Stimulated activated CD8-positive, alpha-beta memory T cell treated with anti-CD3 and anti-CD28 coated beads, Interleukin-4, amount 100 ng/mL, for 4 hours (primary cell): ENCODE results near the gene ACAA2.

Experiments used
- DNase-seq, 2 donors: peaks; one replicate each; pipeline ENCODE4 v3.0.0-alpha.2; 2020; ENCODE audit warnings: low read depth in 2 of 2, low spot score in 1 of 2

The ACAA2 gene

DNA sequence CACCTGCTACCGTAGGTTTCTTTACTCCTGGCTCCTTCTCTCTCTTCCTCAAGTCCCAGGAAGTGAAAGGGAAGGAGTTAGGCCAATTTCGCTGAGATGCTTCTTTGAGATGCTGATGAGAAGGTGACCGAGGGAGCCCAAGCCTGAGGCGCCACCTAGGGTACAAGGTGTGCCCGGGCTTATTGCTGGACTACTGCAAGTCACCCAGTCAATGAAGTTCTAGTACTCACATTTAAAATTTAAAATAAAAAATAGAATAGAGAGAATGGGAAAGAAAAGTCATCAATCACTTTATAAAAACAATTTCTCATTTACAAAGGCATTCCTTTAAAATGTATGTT, 45.3 kb downstream of the ACAA2 start:
- no peak for DNase-seq

DNA sequence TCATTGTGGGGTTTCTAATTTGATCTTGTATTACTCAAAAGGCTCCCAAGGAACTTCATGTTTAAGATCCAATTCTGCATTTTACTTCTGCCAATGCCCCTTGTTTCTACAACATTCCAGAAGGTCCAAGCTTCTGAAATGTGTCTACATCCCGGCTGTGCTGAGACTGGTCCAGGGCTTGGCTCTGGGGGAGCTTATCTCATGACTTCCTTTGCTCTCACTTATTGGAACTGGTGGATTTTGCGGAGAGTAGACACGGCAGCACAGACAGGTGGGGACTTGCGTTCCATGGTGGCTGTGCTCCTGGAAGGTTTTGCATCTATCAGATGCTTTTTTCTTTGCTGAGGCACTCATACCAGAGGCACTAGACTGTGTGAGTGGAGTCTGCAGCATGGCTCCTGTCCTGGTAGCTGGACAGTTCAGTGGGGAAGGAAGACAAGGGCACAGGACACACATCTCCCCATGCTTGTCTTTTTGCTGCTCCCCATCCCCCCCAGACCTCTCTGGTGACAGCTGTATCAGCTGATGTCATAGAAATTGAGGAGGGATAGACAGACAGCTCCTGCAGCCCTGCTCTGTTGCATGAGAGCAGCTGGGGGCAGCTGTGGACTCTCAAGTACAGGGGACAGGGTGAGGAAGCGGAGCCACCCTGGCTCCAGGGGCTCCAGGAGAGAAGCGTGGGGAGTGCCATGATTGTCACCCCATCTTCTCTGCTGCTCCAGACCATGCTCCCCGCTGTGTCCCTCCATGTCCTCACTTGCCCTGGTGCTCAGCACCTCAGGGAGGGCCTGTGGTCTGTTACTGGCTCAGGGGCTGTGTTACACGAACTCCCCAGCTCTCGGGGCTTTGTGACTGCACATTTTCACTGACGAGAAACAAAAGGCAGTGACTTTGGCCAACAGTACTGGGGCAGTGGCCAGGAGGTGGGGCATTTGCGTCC, 46.0 kb downstream of the ACAA2 start:
- DNase-seq: no peak

DNA sequence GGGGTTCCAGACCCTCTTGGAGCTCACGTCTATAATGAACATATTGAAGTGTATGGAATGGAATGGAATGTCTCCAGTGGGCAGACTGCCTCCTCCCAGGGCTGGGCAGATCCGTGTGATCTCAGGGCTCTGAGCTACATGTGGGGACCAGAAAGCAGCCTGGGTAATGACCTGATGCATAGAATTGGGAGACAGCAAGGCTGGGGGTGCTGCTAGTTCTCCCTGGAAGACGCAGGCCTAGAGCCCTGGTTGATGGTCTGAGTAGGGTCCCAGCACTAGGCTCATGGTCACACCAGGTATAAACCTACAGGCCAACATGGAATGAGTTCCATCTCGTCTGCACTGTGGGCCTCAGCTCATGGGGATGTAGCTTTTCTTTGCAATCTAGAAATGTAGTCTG, 46.7 kb downstream of the ACAA2 start:
- no peak for DNase-seq

DNA sequence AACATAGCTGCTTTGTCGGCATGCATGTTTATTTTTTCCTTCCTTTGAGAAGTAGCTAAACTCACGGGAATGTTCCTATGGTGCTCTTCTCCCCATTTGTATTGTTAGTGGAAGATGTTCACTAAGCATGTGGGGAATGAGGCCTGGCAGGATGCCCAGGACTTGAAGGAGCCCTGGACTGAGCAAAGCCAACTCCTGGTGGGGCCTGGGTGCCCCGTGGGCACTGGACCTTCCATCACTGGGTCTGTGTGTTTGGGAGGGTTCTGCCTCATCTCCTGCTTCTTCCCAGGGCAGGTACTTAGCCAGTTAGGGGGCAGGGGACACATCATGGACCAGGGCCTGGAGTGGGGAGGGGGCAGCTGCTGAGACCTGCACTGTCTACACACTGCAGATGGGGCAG, 49.3 kb downstream of the ACAA2 start:
- DNase-seq: no peak

DNA sequence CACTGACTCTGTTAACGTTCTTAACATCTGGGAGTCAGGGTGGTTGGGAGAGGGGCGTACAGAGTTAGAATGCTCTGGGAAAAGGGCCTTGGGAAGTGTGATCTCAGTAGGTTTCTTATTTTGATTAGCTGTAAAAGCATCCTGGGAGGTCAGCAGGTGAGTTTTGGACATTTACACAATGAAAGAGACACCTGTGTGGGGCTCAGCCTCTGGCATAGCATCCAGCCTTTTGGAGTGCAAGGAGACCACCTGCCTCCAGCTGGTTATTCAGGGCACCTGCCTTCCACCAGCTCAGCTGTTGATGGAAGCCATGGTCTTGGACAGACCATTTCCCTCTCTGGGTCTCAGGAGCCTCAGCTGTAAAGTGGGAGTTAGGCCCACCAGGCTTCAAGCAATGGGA, 49.7 kb downstream of the ACAA2 start:
- DNase-seq: no peak

DNA sequence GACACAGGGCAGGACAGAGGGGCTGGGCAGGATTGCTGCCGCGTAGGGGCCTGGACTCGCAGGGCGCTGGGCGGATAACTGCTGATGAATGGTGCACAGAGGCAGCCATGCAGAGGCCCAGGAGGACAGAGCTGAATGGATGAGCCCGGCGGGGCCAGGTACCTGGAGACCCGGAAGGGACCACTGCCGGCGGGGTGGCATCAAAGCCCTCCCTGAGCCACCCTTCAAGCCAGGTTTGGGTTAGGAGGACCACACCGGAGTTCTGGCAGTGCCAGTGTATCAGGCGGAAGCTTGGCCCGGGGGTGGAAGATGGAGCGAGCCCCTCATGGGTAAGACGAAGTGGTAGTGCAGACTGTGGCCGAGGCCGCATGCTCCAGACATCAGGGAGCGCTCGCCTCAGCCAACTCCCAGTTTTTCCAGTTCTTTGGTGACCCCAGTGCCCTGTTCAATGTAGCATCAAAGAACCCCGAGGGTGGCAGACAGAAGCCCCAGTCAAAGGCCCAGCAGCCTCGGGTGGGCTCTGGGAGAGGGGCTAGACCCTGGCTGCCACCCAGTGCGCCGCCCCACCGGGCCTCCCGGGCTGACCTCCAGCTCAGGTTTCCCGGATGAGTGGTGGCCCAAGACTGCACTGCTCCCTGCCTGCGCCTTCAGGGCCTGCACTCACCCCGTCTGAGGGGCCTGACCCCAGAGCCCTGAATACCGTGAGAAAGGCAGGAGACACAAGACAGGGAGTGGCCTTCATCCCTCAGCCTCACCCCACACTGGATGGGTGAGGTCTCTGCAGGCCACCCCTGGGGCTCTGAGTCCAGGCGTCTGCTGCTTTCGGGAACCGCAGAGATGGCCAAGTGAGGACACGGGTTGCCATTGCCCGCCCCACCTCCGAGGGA, 50.9 kb downstream of the ACAA2 start:
- DNase-seq: no peak

DNA sequence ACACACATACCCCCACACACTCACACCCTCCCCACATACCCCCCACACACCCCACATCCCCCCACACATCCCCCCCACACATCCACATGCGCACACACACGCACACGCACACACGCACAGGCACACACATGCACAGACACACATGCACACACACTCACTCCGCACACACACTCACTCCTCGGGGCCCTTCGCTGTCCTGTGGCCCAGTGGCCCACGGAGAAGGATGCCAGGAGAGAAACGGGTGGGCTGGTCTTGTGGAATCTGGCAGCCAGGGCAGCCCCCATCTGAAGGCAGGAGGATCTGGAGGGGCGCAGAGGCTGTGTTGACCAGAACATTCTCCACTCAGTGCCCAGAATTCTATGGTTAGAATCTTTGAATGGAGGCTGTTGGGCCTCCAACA, 51.6 kb downstream of the ACAA2 start:
- DNase-seq: no peak

DNA sequence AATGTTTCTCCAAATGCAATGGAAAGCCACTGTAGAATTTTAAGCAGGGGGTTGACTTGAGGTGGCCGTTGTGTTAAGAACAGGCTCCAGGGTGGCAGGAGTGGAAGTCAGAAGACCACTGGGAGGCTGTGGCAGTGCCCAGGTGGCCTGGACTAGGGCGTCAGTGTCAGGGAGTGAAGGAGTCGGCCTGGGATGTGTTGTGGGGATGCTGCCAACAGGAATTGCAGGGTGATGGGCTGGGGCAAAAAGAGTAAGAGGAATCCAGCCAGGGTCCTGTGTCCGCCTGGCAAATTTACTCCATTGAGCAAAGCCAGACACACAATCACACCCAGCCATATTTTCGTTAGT, 55.1 kb downstream of the ACAA2 start:
- no peak for DNase-seq

DNA sequence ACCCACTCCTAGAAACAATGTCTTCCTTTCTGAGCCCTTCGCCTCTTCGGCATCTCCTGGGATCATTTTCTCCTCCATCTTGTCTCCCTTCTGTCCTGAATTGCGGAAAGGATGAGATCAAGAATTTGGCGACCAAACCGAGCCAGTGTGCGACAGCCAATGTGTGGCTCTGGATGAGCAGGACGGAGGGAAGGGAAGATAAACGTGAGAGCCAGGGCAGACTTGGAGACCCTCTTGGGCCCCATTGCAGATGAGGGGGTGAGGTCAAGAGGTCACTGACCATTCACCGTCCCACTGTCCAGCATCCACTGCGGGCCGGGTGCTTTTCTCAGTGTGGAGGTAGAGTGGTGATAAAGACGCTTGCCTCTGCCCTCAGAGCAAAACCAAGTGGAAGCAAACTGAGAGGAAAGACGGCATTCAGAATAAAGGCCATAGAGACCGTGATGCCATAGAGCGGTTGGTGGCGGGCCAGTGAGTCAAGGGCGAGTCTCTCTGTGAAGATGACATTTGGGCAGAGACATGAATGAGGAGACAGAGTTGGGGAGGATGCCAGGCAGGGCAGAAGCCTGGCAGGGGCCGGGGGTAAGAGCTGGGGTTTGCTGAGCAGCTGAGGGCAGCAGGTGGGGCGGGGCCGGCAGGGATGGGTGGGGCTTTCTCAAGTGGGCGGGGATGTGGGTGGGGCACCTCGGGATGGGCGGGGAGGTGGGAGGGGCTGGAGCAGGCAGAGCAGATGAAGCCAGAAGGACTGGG, 55.6 kb downstream of the ACAA2 start:
- no peak for DNase-seq

DNA sequence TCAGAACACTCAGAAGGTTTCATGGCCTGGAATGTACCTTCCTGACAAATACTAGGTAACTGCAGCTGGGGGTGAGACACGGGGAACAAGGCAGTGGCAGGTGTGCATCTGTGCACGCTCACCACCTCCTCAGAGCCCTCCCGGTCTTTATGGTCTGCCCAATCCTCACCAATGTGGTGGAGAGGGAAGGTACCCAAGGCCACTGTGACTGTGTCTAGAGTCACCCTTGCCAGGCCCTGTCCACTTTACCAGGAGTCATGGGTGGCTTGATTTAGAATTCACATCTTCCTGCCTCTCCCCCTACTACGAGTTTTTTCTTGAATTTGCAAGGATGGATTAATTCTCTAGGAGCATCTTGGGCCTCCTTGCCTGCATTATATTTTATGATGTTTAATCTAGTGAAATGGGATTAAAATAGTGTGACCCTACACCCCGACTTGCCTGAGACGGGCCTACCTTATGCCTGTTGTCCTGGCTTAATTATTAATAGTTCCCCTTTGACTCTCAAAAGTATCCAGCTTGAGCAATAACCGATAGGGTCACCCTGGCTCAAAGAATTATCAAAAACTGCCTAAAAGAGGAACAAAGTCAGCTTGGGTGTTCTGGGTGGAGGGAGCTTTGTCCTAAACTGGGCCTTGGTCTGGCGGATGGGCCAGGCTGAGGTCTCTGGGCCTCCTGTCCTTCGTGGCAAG, 56.5 kb downstream of the ACAA2 start:
- no peak for DNase-seq

DNA sequence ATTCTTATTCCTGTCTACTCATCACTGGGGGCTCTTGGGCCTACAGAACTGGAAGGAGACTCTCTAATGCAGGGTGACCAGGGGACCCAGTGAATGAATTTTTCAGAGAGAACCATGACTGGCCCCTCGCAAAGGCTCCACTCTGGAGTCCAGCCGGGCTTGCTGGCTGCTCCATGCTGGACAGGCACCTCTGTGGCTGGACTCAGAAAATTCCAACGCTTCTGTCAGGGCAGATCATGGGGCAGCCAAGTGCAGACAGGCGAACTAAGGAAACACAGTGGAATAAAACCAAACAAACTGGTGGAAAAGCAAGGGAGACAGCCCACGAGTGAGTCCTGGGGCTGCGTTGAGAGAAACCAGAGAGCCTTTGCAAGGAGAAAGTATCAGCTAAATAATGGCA, 57.2 kb downstream of the ACAA2 start:
- no peak for DNase-seq

DNA sequence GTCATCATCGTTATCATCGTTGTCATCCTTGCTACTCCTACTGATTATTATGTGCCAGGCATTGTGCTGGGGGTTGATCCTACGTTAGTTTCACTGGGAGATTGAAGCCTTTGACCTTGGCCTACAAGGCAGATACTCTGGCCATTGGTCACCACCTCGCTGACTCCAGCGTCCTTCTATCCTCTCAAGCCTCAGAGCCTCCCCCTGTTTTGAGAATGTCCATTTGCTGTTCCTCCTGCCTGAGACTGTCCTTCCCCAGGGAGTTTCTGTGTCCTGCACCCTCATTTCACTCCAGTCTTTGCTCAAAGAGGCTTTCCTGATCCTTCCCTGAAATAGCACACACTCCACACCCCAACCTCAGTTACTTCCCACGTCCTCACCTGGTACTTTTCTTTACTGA, 57.8 kb downstream of the ACAA2 start:
- no peak for DNase-seq

DNA sequence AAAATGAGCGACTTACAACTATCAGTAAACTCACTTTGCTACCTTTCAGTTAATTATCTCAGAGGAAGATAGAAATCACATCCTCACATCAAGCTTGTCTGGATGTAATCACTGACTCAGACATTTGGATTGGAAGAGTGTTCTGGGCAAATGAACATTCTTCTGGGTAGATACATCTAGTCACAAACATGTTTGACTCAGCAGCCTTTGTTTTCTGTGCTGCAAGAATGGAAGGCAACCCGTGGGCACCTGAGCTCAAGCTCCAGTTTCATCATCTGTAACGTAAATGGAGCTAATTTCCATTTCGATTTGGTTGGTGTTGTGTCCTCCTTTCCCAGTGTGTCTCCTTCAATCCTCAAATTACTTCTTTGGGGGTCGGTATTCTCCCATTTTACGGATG, 58.5 kb downstream of the ACAA2 start:
- no peak for DNase-seq

DNA sequence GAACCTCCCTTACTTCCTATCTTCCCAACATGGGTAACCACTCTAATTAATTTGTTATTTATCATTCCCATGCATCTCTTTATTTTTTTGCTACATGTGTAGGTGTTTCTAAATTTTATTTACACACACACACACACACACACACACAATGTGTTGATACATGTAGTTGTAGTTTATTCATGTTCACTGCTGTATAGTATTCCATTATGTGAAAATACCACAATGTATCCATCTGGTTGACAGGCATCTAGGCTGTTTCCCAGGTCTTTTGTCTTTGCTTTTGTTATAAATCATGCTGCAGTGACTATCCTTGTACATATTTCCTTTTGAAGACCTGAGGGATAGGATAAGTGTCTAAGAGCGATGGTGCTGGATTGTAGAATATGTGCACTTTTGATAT, 59.7 kb downstream of the ACAA2 start:
- no peak for DNase-seq

DNA sequence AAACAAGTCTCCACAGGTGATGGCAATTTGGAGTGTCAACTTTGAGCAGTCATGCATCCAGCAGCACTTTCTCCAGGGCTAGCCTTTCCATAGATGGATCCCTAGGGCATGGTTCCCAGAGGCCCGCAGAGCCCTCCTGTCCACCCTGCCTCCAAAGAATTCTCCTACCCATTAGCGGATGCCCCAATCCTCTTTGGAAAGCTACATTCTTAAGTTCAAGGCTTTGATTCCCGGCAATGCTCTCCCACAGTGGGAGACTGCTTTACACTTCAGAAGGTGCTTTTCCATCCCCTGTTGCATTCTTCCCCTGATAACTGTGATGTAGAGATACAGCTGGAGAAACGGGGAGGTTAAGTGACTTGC, 61.3 kb downstream of the ACAA2 start:
- DNase-seq: no peak

DNA sequence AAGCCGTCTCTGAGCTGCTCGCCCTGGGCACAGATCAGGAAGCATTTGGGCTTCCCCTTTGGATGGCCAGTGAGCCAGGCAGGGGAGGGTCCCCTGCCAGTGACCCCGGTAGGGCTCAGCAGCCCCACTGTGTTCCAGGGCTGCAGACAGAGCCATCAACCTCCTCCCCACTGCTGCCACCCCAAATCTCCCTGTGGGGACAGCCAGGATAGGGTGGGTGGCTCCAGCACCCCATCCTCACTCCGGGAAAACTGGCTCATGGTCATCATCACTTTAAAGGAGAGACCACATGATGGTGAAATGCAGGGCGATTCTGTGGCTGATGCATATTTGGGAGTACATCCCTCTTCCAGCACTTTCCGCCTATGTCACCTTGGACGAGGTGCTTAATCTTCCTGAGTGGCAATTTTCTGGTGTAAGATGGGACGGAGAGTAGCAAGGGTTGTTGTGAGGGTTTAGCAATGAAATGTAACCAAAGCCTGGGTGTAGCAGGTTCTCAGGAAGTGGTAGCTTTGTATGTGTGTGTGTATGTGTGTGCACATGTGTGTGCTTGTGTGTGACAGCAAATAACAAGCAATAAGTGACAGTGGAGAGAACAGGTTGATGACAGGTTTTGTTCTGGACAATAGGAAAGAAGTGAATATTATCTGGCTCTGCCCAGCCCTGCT, 61.8 kb downstream of the ACAA2 start:
- DNase-seq: no peak

DNA sequence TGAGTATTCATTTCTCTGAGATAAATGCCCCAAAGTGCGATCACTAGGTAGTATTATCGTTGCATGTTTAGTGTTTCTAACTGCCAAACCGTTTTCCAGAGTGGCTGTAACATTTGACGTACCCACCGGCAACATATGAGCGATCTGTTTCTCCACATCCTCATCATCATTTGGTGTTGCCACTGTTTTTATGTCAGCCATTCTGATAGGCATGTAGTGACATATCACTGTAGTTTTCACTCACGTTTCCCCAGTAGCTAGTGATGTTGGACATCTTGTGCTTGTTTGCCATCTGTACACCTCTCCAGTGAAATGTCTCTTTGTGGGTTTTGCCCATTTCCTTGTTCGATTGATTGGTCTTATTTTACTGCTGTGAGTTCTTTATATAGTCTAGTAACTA, 63.8 kb downstream of the ACAA2 start:
- no peak for DNase-seq

DNA sequence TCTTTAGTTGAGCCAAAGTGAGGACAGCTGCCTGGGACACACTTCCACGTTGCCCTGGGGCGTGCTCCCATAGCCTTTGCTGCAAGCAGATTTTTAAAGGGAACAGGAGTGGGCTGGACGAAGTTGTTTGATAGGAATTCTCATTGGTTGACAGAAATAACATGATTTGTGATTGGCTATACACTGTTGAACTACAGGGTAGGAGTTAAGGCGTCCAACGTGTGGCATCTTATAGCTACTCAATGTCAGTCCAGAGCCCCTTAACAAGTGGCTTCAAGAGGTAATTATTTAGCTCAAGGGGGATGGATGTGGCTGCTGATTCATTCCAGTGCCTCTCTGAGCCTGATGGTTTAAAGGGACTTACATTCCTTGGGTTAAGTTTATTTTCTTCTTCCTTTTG, 65.5 kb downstream of the ACAA2 start:
- DNase-seq: no peak

DNA sequence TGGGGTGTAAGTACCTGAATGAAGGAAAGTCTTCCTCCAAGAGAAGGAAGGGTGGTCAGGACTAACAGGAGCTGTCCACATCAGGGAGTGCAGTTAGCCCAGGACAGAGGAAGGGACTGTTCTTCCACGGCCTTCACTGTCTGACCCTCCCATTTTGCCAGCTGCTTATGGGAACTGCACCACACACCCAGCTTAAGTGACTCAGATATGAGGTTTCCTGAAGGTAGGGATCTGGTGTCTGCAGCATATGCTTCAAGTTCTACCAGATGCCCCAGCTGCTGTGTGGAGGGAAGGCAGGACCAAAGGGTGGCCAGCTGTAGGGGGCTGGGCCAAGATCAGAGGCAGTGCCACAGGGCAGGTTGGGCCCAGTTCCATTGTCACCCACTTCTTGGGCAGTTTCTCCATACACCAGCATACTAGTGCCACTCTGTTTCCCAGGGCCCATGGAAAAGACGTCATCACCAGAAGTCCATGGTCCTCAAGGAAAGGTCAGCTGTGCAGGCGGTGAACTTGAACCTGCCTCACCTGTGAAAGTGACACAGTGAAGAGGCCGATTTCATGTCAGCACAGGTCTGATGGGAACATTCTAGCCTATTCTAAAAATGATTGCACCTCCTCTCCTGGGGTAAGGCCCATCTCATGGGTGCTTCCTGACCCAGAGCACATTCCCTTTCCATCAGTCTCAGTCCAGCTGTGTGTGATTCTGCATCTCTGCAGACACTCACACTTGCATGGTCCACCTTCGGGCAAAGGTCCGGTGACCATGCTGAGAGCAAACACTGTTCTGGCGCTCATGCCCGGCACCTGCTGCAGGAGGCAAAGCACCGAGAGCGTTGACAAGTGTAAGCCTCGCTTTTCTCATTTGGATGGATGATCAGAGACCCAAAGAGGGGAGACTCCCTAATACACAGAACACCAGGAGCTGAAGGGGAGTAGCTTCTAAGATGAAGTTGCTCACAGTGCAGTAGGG, 68.0 kb downstream of the ACAA2 start:
- DNase-seq: no peak
